Measurements from ENCODE around the gene PLEKHF1. TPM values are rescaled to one million over a fixed set of nuclear protein-coding genes. Genes with fewer than 3 reads are reported as not detected.

The PLEKHF1 gene, protein sequence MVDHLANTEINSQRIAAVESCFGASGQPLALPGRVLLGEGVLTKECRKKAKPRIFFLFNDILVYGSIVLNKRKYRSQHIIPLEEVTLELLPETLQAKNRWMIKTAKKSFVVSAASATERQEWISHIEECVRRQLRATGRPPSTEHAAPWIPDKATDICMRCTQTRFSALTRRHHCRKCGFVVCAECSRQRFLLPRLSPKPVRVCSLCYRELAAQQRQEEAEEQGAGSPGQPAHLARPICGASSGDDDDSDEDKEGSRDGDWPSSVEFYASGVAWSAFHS
- 10 to 100 TPM in 9 of 10 donors, 1 to 10 TPM in 1; 7.0 to 38.8 (median 16.5) TPM for total RNA-seq
- 10 to 100 TPM; 38.8 to 47.9 TPM for polyA plus RNA-seq
- long read RNA-seq, donor 1, transcript PLEKHF1-204 (2 exons, 1,357 nt): minor isoform, 13 of 74 reads
- long read RNA-seq, donor 1, transcript PLEKHF1-201 (2 exons, 2,084 nt): major isoform, 40 of 74 reads
- long read RNA-seq, donor 1, partial matches to known transcripts: 0 of 74 reads
- long read RNA-seq, donor 1, other reads (novel, unspliced or antisense): 18 of 74 reads
- long read RNA-seq, donor 2, transcript PLEKHF1-201 (2 exons, 2,084 nt): major isoform, 43 of 64 reads
- long read RNA-seq, donor 2, transcript PLEKHF1-204 (2 exons, 1,357 nt): minor isoform, 6 of 64 reads
- long read RNA-seq, donor 2, partial matches to known transcripts: 10 of 64 reads
- long read RNA-seq, donor 2, other reads (novel, unspliced or antisense): 3 of 64 reads
- long read RNA-seq, donor 3, transcript PLEKHF1-203 (2 exons, 543 nt): minor isoform, 5 of 95 reads
- long read RNA-seq, donor 3, transcript PLEKHF1-204 (2 exons, 1,357 nt): minor isoform, 20 of 95 reads
- long read RNA-seq, donor 3, transcript PLEKHF1-201 (2 exons, 2,084 nt): major isoform, 54 of 95 reads
- long read RNA-seq, donor 3, partial matches to known transcripts: 10 of 95 reads
- long read RNA-seq, donor 3, other reads (novel, unspliced or antisense): 6 of 95 reads

- peak; percentile 79 to 93 (median 88) for ATAC-seq
- no peaks in the 10 kb centered on the region for H3K27me3 ChIP-seq
- DNase-seq: peak; percentile 89 to 94
- peaks cover 0 to 5% (median 0%) of the 10 kb centered on the region in 9 donors for H3K36me3 ChIP-seq
- peak within 1 kb of the TSS; percentile 62 to 98 (median 92) for H3K4me3 ChIP-seq
- H3K27ac ChIP-seq: peak within 1 kb of the TSS; percentile 85 to 97 (median 91)
- 0 to 1% methylated on average over 59 to 75 of the region's 75 CpGs for WGBS, 2 donors
- intact Hi-C loops (cut with DNase I): loop anchor here in 6 of 10 donors (1.0 to 10.0 kb wide), 7 partner anchors 19 to 59 kb away; partner anchors contain the start of genes C19orf12 (in 4 of the 6) and POP4 (in 2 of the 6)
- H3K9me3 ChIP-seq: no peaks in the 10 kb centered on the region
- no peak for TF ChIP-seq CTCF (IDR thresholded peaks at IDR 0.05)
- H3K4me1 ChIP-seq: peaks cover 29 to 83% (median 58%) of the 10 kb centered on the region in 9 donors
Measured at GRCh38 chr19:29665215-29665825, at the start of gene PLEKHF1. Gene PLEKHF1 (plus strand): TSS chr19:29665461. CDS start chr19:29673840, 8,379 bp downstream.

GRCh38 chr19:29615891-29616425 lies 49.3 kb upstream of the PLEKHF1 start:
- DNase-seq (no peak), ATAC-seq (no peak)
- Histone ChIP-seq H3K27me3 (no peaks in the 10 kb centered on the region), H3K36me3 (peaks cover 0 to 62% (median 33%) of the 10 kb centered on the region in 9 donors), H3K4me3 (no peak overlapping the region), H3K27ac (no peak overlapping the region), H3K9me3 (no peaks in the 10 kb centered on the region), H3K4me1 (peaks cover 0 to 5% (median 0%) of the 10 kb centered on the region in 9 donors)
- TF ChIP-seq CTCF (IDR thresholded peaks at IDR 0.05): no peak
- WGBS, 2 donors: 93 to 96% methylated on average over 10 of the region's 10 CpGs
- intact Hi-C loops (cut with DNase I): loop anchor here in 1 of 10 donors (10.0 kb wide), 1 partner anchor 79 kb away; no protein-coding TSS in a partner anchor

- TF ChIP-seq CTCF (IDR thresholded peaks at IDR 0.05): no peak
- H3K36me3 ChIP-seq: peaks cover 0 to 56% (median 33%) of the 10 kb centered on the region in 9 donors
- no peak overlapping the region for H3K27ac ChIP-seq
- intact Hi-C loops (cut with DNase I): loop anchor here in 1 of 10 donors (10.0 kb wide), 1 partner anchor 78 kb away; no protein-coding TSS in a partner anchor
- no peak for DNase-seq
- peaks cover 0 to 3% (median 0%) of the 10 kb centered on the region in 9 donors for H3K4me1 ChIP-seq
- 87 to 93% methylated on average over 16 of the region's 16 CpGs for WGBS, 2 donors
- no peaks in the 10 kb centered on the region for H3K27me3 ChIP-seq
- H3K9me3 ChIP-seq: no peaks in the 10 kb centered on the region
- ATAC-seq: no peak
- no peak overlapping the region for H3K4me3 ChIP-seq
Measured at GRCh38 chr19:29616541-29616940, 48.7 kb upstream of the PLEKHF1 start.
